Measurements from ENCODE around the gene BAHCC1.

DNA sequence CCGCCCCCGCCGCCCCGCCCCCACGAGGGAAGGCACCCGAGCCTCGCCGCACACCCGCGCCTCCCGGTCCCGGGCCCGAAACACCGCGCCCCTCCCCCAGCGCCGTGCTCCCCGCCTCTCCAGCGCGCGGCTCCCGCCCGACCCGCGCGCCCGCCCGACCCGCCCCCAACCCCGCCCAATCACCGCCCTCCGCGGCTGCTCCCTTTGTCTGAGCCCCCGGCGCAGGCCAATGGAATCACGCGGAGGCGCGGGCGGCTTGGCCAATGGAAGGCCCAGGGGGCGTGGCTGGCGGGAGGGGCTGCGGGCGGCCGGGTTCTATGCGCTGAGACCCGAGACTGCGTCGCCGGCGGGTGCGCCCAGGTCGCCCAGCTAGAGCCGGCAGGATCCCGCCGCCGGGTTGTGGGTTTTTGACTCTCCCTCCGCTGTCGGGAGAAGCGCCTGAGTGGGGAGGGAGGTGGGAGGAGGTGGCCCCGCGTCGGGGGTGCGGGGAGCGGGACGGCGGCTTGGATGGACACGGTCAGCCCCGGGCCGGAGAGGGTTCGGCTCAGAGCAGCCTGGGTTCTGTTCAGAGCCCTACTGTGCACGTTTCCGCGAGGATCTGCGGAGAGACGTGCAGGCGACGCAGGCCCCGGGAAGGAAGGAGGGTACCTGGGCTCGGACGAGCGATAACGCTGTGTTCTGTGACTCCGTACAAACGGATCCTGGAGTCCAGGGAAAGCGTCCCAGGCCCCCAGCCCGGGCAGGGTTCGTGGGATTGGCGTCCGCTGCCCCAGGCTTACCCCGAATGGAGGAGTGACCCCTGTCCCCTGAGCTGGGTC lies 49.0 kb upstream of the BAHCC1 start:
- TF ChIP-seq, protein P1, sequence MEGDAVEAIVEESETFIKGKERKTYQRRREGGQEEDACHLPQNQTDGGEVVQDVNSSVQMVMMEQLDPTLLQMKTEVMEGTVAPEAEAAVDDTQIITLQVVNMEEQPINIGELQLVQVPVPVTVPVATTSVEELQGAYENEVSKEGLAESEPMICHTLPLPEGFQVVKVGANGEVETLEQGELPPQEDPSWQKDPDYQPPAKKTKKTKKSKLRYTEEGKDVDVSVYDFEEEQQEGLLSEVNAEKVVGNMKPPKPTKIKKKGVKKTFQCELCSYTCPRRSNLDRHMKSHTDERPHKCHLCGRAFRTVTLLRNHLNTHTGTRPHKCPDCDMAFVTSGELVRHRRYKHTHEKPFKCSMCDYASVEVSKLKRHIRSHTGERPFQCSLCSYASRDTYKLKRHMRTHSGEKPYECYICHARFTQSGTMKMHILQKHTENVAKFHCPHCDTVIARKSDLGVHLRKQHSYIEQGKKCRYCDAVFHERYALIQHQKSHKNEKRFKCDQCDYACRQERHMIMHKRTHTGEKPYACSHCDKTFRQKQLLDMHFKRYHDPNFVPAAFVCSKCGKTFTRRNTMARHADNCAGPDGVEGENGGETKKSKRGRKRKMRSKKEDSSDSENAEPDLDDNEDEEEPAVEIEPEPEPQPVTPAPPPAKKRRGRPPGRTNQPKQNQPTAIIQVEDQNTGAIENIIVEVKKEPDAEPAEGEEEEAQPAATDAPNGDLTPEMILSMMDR (IDR thresholded peaks at IDR 0.05; ENCODE audit: low read depth, low read length), result no peak
- no peak for TF ChIP-seq EZH2phosphoT487 (IDR thresholded peaks at IDR 0.05; ENCODE audit: low read depth)

Data from OCI-LY3 (cell line).